ENCODE results near the gene POLN.

The POLN gene

GRCh38 chr4:2068198-2068470 is 173.8 kb downstream of the POLN start:
- TF ChIP-seq EZH2phosphoT487 (IDR thresholded peaks at IDR 0.05; ENCODE audit: borderline replicate concordance) = no peak
- Histone ChIP-seq H3K9me3 (ENCODE audit: insufficient read depth, low read depth, low read length) (no peaks in the 10 kb centered on the region), H4K20me1 (ENCODE audit: insufficient read depth, low read length, poor library complexity, severe bottlenecking) (no peaks in the 10 kb centered on the region), H3K9me2 (replicated peaks; ENCODE audit: low read depth, low read length) (no peaks in the 10 kb centered on the region), H3K9ac (ENCODE audit: low read depth, low read length, poor library complexity, severe bottlenecking) (no peak overlapping the region), H3K79me2 (ENCODE audit: insufficient read depth, low read length) (no peaks in the 10 kb centered on the region), H3K27me3 (ENCODE audit: insufficient read depth, low read length, poor library complexity, severe bottlenecking) (no peaks in the 10 kb centered on the region), H3K36me3 (ENCODE audit: insufficient read depth, low read length) (no peaks in the 10 kb centered on the region), H3K4me2 (ENCODE audit: low read depth, low read length, poor library complexity, severe bottlenecking) (no peak overlapping the region), H3F3A (ENCODE audit: low read depth) (no peaks in the 10 kb centered on the region), H3K4me3 (ENCODE audit: low read length, poor library complexity, severe bottlenecking) (no peak overlapping the region), H2AFZ (ENCODE audit: low read length) (no peak overlapping the region), H3K4me1 (ENCODE audit: insufficient read depth, low read length, poor library complexity, severe bottlenecking) (no peaks in the 10 kb centered on the region)

GRCh38 chr4:2067446-2068197 is 174.3 kb downstream of the POLN start:
- Histone ChIP-seq H4K20me1 (ENCODE audit: insufficient read depth, low read length, poor library complexity, severe bottlenecking) (no peaks in the 10 kb centered on the region), H3K9me2 (replicated peaks; ENCODE audit: low read depth, low read length) (no peaks in the 10 kb centered on the region), H3K4me2 (ENCODE audit: low read depth, low read length, poor library complexity, severe bottlenecking) (no peak overlapping the region), H3F3A (ENCODE audit: low read depth) (no peaks in the 10 kb centered on the region), H3K4me3 (ENCODE audit: low read length, poor library complexity, severe bottlenecking) (no peak overlapping the region), H3K4me1 (ENCODE audit: insufficient read depth, low read length, poor library complexity, severe bottlenecking) (no peaks in the 10 kb centered on the region), H3K27me3 (ENCODE audit: insufficient read depth, low read length, poor library complexity, severe bottlenecking) (no peaks in the 10 kb centered on the region), H3K36me3 (ENCODE audit: insufficient read depth, low read length) (no peaks in the 10 kb centered on the region), H3K9ac (ENCODE audit: low read depth, low read length, poor library complexity, severe bottlenecking) (no peak overlapping the region), H3K9me3 (ENCODE audit: insufficient read depth, low read depth, low read length) (no peaks in the 10 kb centered on the region), H3K79me2 (ENCODE audit: insufficient read depth, low read length) (no peaks in the 10 kb centered on the region), H2AFZ (ENCODE audit: low read length) (no peak overlapping the region)
- no peak for TF ChIP-seq EZH2phosphoT487 (IDR thresholded peaks at IDR 0.05; ENCODE audit: borderline replicate concordance)
- no peak for TF ChIP-seq CTCF (conservative IDR thresholded peaks at IDR 0.05; ENCODE audit: low read length)

- Histone ChIP-seq H3K79me2 (ENCODE audit: insufficient read depth, low read length) (no peaks in the 10 kb centered on the region), H3K9ac (ENCODE audit: low read depth, low read length, poor library complexity, severe bottlenecking) (no peak overlapping the region), H2AFZ (ENCODE audit: low read length) (no peak overlapping the region), H3K36me3 (ENCODE audit: insufficient read depth, low read length) (no peaks in the 10 kb centered on the region), H3F3A (ENCODE audit: low read depth) (no peaks in the 10 kb centered on the region), H4K20me1 (ENCODE audit: insufficient read depth, low read length, poor library complexity, severe bottlenecking) (no peaks in the 10 kb centered on the region), H3K9me3 (ENCODE audit: insufficient read depth, low read depth, low read length) (no peaks in the 10 kb centered on the region), H3K4me1 (ENCODE audit: insufficient read depth, low read length, poor library complexity, severe bottlenecking) (no peaks in the 10 kb centered on the region), H3K9me2 (replicated peaks; ENCODE audit: low read depth, low read length) (no peaks in the 10 kb centered on the region), H3K27me3 (ENCODE audit: insufficient read depth, low read length, poor library complexity, severe bottlenecking) (no peaks in the 10 kb centered on the region), H3K4me3 (ENCODE audit: low read length, poor library complexity, severe bottlenecking) (no peak overlapping the region), H3K4me2 (ENCODE audit: low read depth, low read length, poor library complexity, severe bottlenecking) (no peak overlapping the region)
- TF ChIP-seq CTCF (conservative IDR thresholded peaks at IDR 0.05; ENCODE audit: low read length) = no peak
- TF ChIP-seq EZH2phosphoT487 (IDR thresholded peaks at IDR 0.05; ENCODE audit: borderline replicate concordance) = no peak
These were observed 175.1 kb downstream of the POLN start for GRCh38 chr4:2066571-2067445.

All from Loucy (cell line).